SKM-1 treated with dmso at 0.1 percent for 144 hours (cell line): ENCODE measurements around the gene ALDOC.

Source experiments
- DNase-seq: peaks from one replicate; lab custom pipeline; 2025; ENCODE audit not compliant: unreplicated experiment; lab: John Stamatoyannopoulos, UW

ALDOC gene

DNA sequence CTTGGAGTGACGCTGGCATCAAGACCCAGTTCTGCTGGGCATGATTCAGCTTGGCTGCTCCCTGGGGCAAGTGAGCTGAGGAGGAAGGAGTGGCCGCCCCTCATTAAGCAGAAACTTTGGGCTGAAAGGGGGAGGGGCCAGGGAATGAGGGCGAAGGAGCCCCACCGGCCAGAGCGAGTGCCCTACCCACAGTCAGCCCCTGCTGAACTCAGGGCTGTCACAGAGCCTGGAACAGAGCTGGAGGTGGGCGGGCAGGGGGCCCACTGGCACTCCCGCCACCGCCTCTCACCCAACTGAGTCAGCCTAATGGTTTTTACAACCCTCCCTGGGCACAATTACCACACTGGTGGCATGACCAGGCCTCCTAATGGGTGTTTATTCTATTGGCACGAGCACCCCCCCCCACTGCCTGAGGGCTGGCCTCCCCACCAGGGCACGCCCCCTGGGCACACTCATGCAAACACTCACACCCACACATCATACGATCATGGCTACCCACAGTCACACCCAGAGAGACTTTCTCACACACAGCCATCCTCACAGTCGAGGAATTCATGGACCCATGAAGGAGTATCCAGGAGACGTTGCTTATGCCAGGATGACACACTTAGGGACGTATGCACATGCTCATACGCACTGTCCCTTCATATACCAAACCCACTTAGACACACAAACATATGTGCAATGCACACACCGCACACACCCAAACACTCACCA, 43.4 kb downstream of the ALDOC start:
- DNase-seq, result no peak

DNA sequence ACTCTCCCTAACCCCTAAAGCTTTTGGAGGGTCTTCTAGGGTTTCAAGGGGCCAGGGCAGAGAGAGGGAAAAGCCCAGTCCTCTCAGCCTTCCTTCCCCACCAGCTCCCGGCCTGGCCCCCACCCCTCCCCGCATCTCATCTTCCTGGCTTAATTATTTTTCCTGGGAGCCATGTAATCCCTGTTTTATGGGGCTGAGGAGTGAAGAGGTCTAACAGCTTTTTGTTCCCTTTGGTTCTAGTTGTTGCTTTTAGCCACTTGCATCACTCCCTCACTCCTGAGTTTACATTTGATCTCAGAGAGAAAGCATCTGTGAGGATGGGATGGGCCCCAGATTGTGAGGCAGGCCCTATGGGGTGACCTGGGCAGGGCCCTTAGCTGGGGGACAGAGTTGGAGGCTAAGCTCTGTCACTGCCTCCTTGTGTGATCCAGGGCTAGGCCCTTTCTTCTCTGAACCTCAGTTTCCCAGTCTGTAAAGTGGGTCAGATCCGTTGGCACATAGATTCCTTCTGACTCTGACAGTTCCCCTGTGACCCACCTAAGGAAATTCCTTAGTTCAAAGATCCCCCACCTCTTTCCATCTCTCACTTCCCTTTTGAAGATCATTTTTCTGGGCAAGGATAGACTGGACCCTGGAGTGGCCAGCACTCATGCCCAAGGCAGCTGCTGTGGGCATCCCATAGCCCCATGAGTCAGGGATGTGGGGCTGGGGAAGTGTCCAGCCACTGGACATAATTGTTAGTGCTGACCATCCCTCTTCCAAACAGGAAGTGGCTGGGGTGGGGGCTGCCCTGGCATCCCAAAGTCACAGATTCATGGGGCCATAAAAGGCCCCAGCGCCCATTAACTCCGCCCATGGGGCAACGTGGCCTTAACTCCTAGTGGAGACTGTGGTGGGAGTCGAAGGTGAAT, 44.4 kb downstream of the ALDOC start:
- DNase-seq, result no peak

DNA sequence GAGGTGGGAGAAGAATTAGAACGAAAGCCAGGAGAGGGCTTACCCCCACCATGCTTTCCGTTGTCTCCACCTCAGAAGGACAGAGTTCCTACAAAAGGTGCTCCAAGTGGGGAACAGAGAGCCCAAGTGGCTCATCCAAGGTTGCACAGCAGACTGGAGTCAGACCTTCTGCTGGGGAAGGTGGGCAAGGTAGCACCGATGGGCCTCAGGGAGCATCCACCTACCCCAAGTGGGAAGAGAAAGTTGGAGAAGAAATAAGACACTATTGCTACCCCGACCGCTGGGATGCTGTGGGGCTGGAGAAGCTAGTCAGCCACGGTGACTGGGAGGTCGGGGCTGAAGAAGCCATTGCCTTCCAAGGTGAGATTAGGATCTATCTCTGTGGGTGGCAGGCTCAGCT, 45.8 kb downstream of the ALDOC start:
- no peak for DNase-seq

DNA sequence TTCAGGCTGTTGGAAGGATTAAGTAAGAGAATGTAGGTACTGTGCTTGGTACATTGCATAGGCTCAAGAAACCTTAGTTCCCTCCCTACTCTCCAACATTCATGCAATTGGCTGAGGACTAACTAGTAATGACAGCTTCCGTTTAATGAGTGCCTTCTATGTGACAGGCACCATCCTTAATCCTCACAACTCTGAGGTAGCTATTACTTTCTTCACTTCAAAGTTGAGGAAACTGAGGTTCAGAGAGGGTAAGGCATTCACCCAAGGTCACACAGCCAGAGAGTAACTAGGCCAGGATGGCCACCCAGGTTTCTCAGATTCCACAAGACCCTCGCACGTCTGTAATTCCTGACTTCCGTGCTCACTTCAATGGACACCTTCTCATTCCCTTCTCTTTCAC, 46.4 kb downstream of the ALDOC start:
- no peak for DNase-seq

DNA sequence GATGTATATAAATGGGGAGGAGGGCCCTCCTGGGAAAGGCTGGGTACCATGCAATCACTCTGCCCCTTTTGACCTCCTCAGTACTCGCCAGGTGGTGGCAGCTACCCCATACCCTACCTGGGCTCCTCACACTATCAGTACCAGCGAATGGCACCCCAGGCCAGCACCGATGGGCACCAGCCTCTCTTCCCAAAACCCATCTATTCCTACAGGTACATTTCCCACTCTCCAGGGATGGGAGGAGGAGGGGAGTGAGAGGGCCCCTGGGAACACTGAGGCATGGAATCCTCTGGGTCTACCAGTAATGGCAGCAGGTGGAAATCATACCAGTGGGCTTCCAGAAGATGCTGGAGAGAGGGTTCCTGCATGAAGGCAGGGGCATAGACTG, 47.7 kb downstream of the ALDOC start:
- no peak for DNase-seq

DNA sequence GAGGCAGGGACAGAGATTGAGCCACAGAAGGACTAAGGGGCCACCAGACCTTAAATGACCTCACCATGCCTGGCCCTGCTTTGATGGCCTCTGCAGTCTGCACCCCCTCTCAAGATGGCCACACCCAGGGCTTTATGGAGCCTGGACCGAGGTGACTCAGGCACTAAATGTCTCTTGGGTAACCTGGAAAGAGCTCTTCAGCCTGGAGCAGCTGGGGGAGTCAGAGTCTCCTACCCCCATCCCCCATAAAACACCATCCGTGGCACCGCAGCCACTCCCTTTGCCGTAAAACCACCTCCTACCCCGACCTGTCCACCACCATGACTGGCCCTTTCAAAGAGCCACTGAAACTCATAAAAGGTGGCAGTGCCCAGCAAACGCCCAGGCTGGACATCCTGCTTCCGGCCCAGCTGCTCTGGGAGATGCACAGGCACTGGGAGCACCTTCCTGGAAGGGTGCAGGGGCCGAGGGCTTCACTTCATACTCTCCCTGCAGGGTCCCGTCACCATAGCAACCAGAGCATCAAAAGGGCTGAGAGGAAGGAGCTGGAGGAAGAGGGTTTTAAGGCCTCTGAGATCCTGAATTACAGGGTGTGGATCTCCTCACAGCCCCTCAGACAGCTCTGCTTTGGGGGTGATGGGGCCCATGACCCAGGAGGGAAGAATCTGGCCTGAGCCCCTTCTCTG, 48.2 kb downstream of the ALDOC start:
- no peak for DNase-seq

DNA sequence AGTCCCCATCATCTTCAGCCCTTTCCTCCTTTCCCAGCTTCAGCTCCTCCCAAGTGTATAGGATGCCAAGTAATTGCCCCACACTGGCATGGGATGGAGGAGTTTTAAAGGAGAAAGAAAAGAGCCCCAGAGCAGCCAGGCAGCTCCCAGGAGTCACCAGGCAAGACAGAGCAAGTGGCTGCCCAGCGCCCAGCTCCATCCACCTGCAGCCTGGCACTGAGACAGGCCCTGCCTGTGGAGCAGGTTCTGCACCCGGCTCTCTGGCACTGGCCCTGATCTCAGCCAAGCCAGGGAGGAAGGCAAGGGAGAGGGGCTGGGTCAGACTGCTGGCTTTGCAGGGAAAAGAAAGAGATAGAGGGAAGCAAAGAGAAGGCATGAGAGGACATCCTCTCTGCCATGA, 48.8 kb downstream of the ALDOC start:
- DNase-seq, result no peak

DNA sequence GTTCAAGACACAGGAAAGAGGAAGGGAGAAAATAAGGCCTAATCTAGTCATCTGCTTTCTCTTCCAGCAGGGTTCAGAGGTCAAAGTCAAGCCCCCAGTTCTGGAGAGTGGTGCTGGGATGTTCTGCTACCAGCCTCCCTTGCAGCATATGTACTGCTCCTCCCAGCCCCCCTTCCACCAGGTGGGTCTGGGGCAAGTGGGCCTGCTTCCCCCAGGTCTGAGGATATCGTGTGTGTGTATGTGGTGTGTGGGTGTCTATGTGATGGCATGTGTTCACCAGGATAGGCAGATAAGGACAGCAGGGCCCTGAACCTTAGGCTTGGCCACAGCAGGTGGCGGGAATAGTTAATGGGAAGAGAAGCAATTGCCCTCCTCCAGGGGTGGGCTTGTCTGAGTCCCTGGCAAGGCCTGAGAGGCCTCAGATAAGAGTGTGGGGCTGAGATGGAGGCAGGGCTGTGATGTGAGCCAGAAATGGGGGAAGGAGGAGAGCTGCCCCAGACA, 49.5 kb downstream of the ALDOC start:
- DNase-seq, result no peak

DNA sequence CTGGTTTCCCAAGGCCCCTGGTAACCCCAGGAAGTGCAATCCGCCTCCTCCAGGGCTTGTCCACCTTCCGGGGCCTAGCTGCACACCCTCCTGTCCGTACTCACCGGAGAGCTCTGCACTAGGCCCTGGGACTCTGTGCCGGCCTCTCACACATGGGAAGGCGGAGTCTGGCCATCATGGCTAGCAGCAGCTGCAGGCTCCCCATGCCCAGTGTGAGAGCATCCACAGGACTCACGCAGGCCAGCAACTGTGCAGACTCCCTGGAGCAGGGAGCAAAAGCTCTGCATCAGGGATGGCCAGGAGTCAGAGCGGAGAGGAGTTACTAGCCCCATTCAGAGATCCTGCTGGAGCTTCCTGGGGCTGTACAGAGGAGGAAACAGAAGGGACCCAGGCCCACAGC, 50.3 kb downstream of the ALDOC start:
- DNase-seq, result no peak

DNA sequence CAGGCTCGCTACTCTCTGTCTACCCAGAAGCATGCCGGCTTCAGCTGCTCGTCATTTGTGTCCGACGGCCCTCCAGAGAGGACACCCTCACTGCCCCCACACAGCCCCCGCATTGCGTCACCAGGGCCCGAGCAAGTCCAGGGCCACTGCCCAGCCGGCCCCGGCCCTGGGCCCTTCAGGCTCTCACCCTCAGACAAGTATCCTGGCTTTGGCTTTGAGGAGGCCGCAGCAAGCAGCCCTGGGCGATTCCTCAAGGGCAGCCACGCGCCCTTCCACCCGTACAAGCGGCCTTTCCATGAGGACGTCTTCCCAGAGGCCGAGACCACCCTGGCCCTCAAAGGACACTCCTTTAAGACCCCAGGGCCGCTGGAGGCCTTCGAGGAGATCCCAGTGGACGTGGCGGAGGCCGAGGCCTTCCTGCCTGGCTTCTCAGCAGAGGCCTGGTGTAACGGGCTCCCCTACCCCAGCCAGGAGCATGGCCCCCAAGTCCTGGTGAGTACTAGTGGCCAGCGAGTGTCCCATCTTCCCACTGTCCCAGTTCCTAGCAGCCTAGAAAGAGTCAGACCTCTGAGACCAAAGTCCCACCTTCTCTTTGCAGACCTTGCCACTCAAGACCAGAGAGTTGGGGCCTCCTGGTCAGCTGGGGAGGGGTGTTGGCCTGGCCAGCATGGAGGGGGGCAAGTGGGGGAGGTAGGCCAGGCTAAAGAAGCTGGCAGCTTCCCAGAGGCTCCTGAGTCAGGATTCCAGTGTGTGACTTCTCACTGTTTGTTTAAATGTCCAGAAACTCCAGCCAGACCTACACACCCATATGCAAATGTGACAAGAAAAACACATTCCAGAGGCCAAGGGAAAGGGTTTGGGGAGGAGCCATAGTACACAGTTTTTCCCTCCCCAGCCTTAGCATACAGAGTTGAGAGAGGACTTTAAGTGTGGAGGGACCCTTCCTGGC, 51.9 kb downstream of the ALDOC start:
- DNase-seq, result no peak

DNA sequence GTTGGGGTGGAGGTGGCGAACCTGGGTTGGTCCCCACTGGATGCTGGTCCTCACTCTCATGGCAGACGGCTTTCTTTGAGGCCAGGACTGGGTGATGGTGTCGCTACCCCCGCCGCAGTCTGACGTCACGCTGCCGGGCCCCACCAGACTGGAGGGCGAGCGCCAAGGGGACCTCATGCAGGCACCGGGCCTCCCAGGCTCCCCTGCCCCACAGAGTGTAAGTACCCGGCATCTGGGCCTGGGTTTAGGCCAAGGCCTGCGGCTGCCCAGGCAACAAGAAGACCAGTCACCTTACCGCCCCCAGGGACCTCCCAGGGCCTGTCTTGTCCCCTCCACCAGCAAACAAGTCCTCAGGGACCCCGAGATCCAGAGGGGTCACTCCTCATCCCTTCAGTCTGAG, 52.8 kb downstream of the ALDOC start:
- DNase-seq, result no peak

DNA sequence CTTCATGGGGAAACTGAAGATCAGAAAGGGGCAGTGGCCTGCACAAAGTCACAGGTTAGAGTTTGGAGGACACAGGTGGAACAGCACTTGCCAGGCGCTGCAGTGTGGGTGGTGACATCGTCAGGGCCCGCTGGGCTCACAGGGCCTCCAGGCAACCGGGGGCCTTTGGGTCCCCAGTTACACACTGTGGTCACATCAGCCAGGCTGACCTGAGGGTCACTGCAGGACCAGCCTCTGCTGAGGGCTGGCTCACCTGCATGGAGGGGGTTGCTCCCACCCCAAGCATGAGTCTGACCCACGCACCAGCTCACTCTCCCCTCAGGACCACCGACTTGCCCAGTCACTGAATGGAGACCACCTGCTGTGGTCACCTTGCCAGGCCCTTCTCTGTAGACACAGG, 53.5 kb downstream of the ALDOC start:
- DNase-seq, result no peak
